K562 (cell line): ENCODE results near the gene KCTD13. TPM values are rescaled to one million over a fixed set of nuclear protein-coding genes. Genes with fewer than 3 reads are reported as not detected.

Experiments
- ATAC-seq: fragments of 200-7000 bp; cut with Tn5 transposase; 3 replicates; pipeline ENCODE4 v1.9.1; 2020; ENCODE audit warnings: moderate library complexity
- BruUV-seq: library from RNA; stranded (reverse); fragments of 400-500 nt; replicated peaks from 2 replicates; lab custom pipeline; 2021; lab: Mats Ljungman, UMichigan
- CTCF ChIA-PET: fragments of 300-600 bp; formaldehyde crosslinking; extraction: SDS; loops from one replicate; lab custom pipeline; 2021; ENCODE audit warnings: low intra/inter-chr PET ratio; lab: Yijun Ruan, JAX
- POLR2A ChIA-PET: fragments of 300-600, 350-650 bp; sonication (Branson Sonifier 250); formaldehyde crosslinking; extraction: SDS; loops from one replicate; lab custom pipeline; 2021; ENCODE audit warnings: antibody characterized with exemption, inconsistent platforms; lab: Yijun Ruan, JAX
- DNase-seq, 4 experiments: peaks; one replicate each; pipeline versions ENCODE4 v3.0.0 to v3.0.0-alpha.2; 2011 to 2018; ENCODE audit warnings: low spot score in 3 of 4, mixed read lengths in 3 of 4; ENCODE audit errors: extremely low read depth in 1 of 4
- FAIRE-seq: peaks from 2 replicates; lab custom pipeline; 2011; peaks lifted over from hg19 to GRCh38; lab: Jason Lieb, UNC
- H2AFZ ChIP-seq: 2 replicates; pipeline ENCODE4 v1.6.0; 2011; ENCODE audit warnings: low read depth, low read length, control low read depth, inconsistent platforms
- H3K27ac ChIP-seq: fragments of 200-600 bp; 3 replicates; pipeline ENCODE4 v1.8.0; 2011; ENCODE audit warnings: low read depth, mild to moderate bottlenecking, control low read depth, inconsistent platforms, low read length, moderate library complexity, mixed read lengths; ENCODE audit errors: extremely low read depth
- H3K27me3 ChIP-seq, 2 experiments: fragments of 300-600 bp in 1 of 2; 2 replicates in 1 of 2; 3 replicates in 1 of 2; pipeline versions ENCODE4 v1.6.0 to v1.8.0; 2011; ENCODE audit warnings: inconsistent platforms in 2 of 2, low read length in 2 of 2, mild to moderate bottlenecking in 1 of 2, mixed read lengths in 1 of 2, moderate library complexity in 1 of 2; ENCODE audit not compliant: control insufficient read depth in 2 of 2, insufficient read depth in 2 of 2
- H3K36me3 ChIP-seq: fragments of 300-600 bp; 3 replicates; pipeline ENCODE4 v1.8.0; 2011; ENCODE audit warnings: mild to moderate bottlenecking, low read length, inconsistent platforms; ENCODE audit not compliant: control insufficient read depth, insufficient read depth
- H3K4me1 ChIP-seq, 2 experiments: fragments of 200-600 bp in 1 of 2; replicated peaks in 1 of 2; 2 replicates in 1 of 2; 3 replicates in 1 of 2; pipeline versions ENCODE4 v1.5.1 to v1.8.0; 2011; ENCODE audit warnings: inconsistent platforms in 2 of 2, low read length in 2 of 2, mild to moderate bottlenecking in 1 of 2, mixed read lengths in 1 of 2, moderate library complexity in 1 of 2; ENCODE audit not compliant: control insufficient read depth in 2 of 2, insufficient read depth in 2 of 2
- H3K4me2 ChIP-seq: 2 replicates; pipeline ENCODE4 v1.6.1; 2011; ENCODE audit warnings: low read length, control low read depth, inconsistent platforms, mixed read lengths; ENCODE audit not compliant: insufficient read depth
- H3K4me3 ChIP-seq: fragments of 200-600 bp; sonication (generic), shearing (Covaris generic); 2 replicates; pipeline ENCODE4 v1.5.1; 2016; ENCODE audit warnings: control low read depth, inconsistent platforms
- H3K79me2 ChIP-seq: fragments of 200-600 bp; 3 replicates; pipeline ENCODE4 v1.8.0; 2011; ENCODE audit warnings: low read length, inconsistent platforms; ENCODE audit not compliant: control insufficient read depth, insufficient read depth
- H3K9ac ChIP-seq, 2 experiments: 2 replicates each; pipeline versions ENCODE4 v1.6.0 to v1.6.1; 2011; ENCODE audit warnings: low read depth in 2 of 2, low read length in 2 of 2, control low read depth in 1 of 2, inconsistent platforms in 1 of 2, mild to moderate bottlenecking in 1 of 2, mixed read lengths in 1 of 2; ENCODE audit not compliant: insufficient read depth in 1 of 2
- H3K9me1 ChIP-seq: one replicate; pipeline ENCODE4 v1.6.0; 2011; ENCODE audit warnings: inconsistent platforms, mild to moderate bottlenecking, low read length, moderate library complexity; ENCODE audit not compliant: control insufficient read depth, insufficient read depth
- H3K9me3 ChIP-seq: replicated peaks from 2 replicates; pipeline ENCODE4 v1.5.1; 2011; ENCODE audit warnings: low read depth, low read length, inconsistent platforms; ENCODE audit not compliant: control insufficient read depth, insufficient read depth
- H4K20me1 ChIP-seq: replicated peaks from 2 replicates; pipeline ENCODE4 v1.6.1; 2011; ENCODE audit warnings: low read length, inconsistent platforms, mixed read lengths; ENCODE audit not compliant: control insufficient read depth, insufficient read depth
- CTCF ChIP-seq, 3 experiments: IDR thresholded peaks in 2 of 3; conservative IDR thresholded peaks in 1 of 3; 2 replicates each; pipeline ENCODE4 v1.5.1; 2011 to 2012; ENCODE audit warnings: low read length in 3 of 3, mild to moderate bottlenecking in 3 of 3, control low read depth in 2 of 3, improper control_type of control experiment in 1 of 3, inconsistent platforms in 1 of 3, low read depth in 1 of 3, mixed read lengths in 1 of 3, moderate library complexity in 1 of 3; ENCODE audit not compliant: insufficient read depth in 2 of 3
- ELK3 ChIP-seq: fragments of 450-650 bp; formaldehyde crosslinking; IDR thresholded peaks from 2 replicates; pipeline ENCODE4 v1.4.0; 2020; ENCODE audit warnings: mild to moderate bottlenecking
- KDM2B ChIP-seq: fragments of 250-450 bp; sonication (Bioruptor Pico); IDR thresholded peaks from 2 replicates; pipeline ENCODE4 v1.8.0; 2021; ENCODE audit warnings: mild to moderate bottlenecking, moderate library complexity
- KLF6 ChIP-seq: fragments of 250-450 bp; sonication (Bioruptor Pico); IDR thresholded peaks from 2 replicates; pipeline ENCODE4 v1.4.0; 2020; ENCODE audit warnings: mild to moderate bottlenecking, moderate library complexity, borderline replicate concordance
- TOE1 ChIP-seq, 2 experiments: fragments of 450-650 bp in 1 of 2; sonication (generic) in 1 of 2; formaldehyde crosslinking in 1 of 2; IDR thresholded peaks; 2 replicates each; pipeline versions ENCODE4 v1.7.1 to v1.8.0; 2016 to 2022; ENCODE audit warnings: borderline replicate concordance in 2 of 2, mild to moderate bottlenecking in 2 of 2, antibody characterized with exemption in 1 of 2, inconsistent platforms in 1 of 2, low read depth in 1 of 2, missing genetic modification reagents in 1 of 2, moderate library complexity in 1 of 2
- ZBED1 ChIP-seq: IDR thresholded peaks from 2 replicates; pipeline ENCODE4 v1.6.1; 2014
- WGBS: fragments of 100-300 bp; shearing (Covaris generic); methylation state at CpG from one replicate; pipeline ENCODE4 v1.1.6; 2016; ENCODE audit warnings: low coverage, mixed read lengths; ENCODE audit not compliant: insufficient coverage; ENCODE audit errors: missing lambda C conversion rate; 5-methylcytosine and 5-hydroxymethylcytosine counted together
- in situ Hi-C: fragments of 300-500 bp; cut with MboI; formaldehyde crosslinking; loops from 4 replicates; pipeline ENCODE4 v1.15.0; 2018; ENCODE audit warnings: inconsistent platforms, mixed read lengths
- intact Hi-C: fragments of 100-400 bp; cut with micrococcal nuclease; formaldehyde crosslinking; loops from 2 replicates; pipeline ENCODE4 v1.14.2; 2022
- polyA plus RNA-seq, 8 experiments: library from polyadenylated mRNA; depleted of rRNA in 4 of 8; stranded (reverse) in 5 of 8; unstranded in 3 of 8; fragments of >200 nt; fragmentation: Nextera tagmentation in 2 of 8; fragmentation: Illumina TruSeq in 1 of 8; extraction: Ambion mirVana in 2 of 8; extraction: Trizol in 1 of 8; gene quantifications; 2 replicates each; pipeline versions ENCODE4 v1.2.1 to v1.2.3, GENCODE V29; 2011 to 2014; ENCODE audit warnings: inconsistent platforms in 1 of 8, missing spikeins in 1 of 8
- total RNA-seq, 7 experiments: library from RNA; depleted of rRNA in 6 of 7; stranded (reverse); fragments of >200 nt in 6 of 7; fragmentation: Illumina TruSeq in 2 of 7; extraction: Trizol in 2 of 7; gene quantifications; 2 replicates each; pipeline versions ENCODE4 v1.2.1 to v1.2.3, GENCODE V29; 2011 to 2021; ENCODE audit warnings: low replicate concordance in 1 of 7
- TF ChIP-seq, protein P1 (sequence below): fragments of 450-650 bp; IDR thresholded peaks from 2 replicates; pipeline ENCODE4 v1.6.1; 2016; ENCODE audit warnings: missing biosample characterization, missing genetic modification characterization

KCTD13 gene
- total and polyA plus RNA-seq, 9 of the 15 experiments (the other 6 are each of a cell fraction or from before 2014, with no cell fraction given), result 1.0 to 20.6 (median 9.8) TPM

DNA sequence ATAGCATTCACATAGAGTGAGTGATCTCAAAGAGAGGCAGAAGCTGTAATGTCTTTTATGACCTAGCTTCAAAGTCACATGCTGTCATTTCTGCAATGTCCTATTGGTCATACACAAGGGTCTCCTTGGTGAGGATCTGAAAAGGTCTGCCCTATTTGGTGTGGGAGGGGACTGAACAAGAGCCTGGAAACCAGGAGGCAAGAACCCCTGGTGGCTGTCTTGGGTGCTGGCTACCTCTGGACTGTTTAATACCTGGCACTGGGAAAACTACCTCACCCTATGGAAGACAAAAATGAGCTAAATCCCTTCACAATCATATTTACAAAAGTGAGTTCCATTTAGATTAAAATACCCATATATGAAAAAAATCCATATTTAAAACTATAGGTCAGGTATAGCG, 9.0 kb downstream of the KCTD13 start:
- in situ Hi-C loops (no loop called here), intact Hi-C loops (no loop called here)
- 92% methylated on average over 1 of the region's 1 CpG for WGBS
- DNase-seq, result no peak
- H3K4me3 ChIP-seq, result no peak overlapping the region
- BruUV-seq, result no TSS peak
- H3K27me3 ChIP-seq, result no peaks in the 10 kb centered on the region
- no peak overlapping the region; a peak in 1 of 4 replicates for H3K9ac ChIP-seq
- H4K20me1 ChIP-seq, result no peaks in the 10 kb centered on the region
- no peaks in the 10 kb centered on the region for H3K9me1 ChIP-seq
- no peaks in the 10 kb centered on the region for H3K9me3 ChIP-seq
- H3K4me1 ChIP-seq, result peaks cover 0 to 3% of the 10 kb centered on the region in 2 experiments; a peak in 2 of 5 replicates
- ChIA-PET CTCF (no interaction called here), POLR2A (interaction anchor here (0.6 to 1.5 kb wide), 5 partner anchors 9 to 40 kb away, joined by 3 to 11 read pairs (median 3); partner anchors contain the start of gene KCTD13)
- no peak for FAIRE-seq
- peak; percentile 70 for ATAC-seq
- H3K36me3 ChIP-seq, result peaks cover 50% of the 10 kb centered on the region
- no peak overlapping the region for H2AFZ ChIP-seq
- no peak for TF ChIP-seq KDM2B (CRISPR knock-in tag)
- TF ChIP-seq CTCF (IDR thresholded peaks at IDR 0.05 in 2 of 3, conservative IDR thresholded peaks at IDR 0.05 in 1 of 3; ENCODE audit: insufficient read depth in 2 of 3, low read depth in 1 of 3, low read length in 3 of 3), result 0 out of 6 replicates have a peak, but pooled peaks of 1 of the 3 experiments have one; percentile 13
- TF ChIP-seq, protein P1, sequence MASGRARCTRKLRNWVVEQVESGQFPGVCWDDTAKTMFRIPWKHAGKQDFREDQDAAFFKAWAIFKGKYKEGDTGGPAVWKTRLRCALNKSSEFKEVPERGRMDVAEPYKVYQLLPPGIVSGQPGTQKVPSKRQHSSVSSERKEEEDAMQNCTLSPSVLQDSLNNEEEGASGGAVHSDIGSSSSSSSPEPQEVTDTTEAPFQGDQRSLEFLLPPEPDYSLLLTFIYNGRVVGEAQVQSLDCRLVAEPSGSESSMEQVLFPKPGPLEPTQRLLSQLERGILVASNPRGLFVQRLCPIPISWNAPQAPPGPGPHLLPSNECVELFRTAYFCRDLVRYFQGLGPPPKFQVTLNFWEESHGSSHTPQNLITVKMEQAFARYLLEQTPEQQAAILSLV (tag), result no peak
- TF ChIP-seq ELK3, result no peak
- no peak for TF ChIP-seq ZBED1
- TF ChIP-seq TOE1 (IDR thresholded peaks at IDR 0.05; ENCODE audit: borderline replicate concordance), result no peak
- TF ChIP-seq TOE1 (CRISPR knock-in tag; IDR thresholded peaks at IDR 0.05; ENCODE audit: borderline replicate concordance, low read depth), result no peak
- TF ChIP-seq KLF6 (CRISPR knock-in tag), result no peak
- TF ChIP-seq, all 486 proteins: peak for 1
- H3K27ac ChIP-seq, result no peak overlapping the region
- no peak overlapping the region for H3K4me2 ChIP-seq
- no peaks in the 10 kb centered on the region for H3K79me2 ChIP-seq
